22Rv1 (cell line): ENCODE results near the gene ZYG11B.
A peak's percentile ranks its signal among the peaks of the same experiment; 100 is the strongest.
"Not testable (repeated sequence)": the region's sequence is repeated elsewhere in the genome, so short reads cannot be mapped to it uniquely, and the experiment has no call there.

Source experiments
- H3K27ac ChIP-seq: fragments of 450-650 bp; 2 replicates; pipeline ENCODE4 v1.5.1; 2017
- ZFX ChIP-seq: fragments of 450-650 bp; IDR thresholded peaks from 2 replicates; pipeline ENCODE4 v1.6.1; 2017; ENCODE audit warnings: antibody characterized with exemption, borderline replicate concordance
- TF ChIP-seq, protein P1 (sequence below): fragments of 450-650 bp; IDR thresholded peaks from 2 replicates; pipeline ENCODE4 v1.5.1; 2017; ENCODE audit warnings: mild to moderate bottlenecking

The ZYG11B gene

DNA sequence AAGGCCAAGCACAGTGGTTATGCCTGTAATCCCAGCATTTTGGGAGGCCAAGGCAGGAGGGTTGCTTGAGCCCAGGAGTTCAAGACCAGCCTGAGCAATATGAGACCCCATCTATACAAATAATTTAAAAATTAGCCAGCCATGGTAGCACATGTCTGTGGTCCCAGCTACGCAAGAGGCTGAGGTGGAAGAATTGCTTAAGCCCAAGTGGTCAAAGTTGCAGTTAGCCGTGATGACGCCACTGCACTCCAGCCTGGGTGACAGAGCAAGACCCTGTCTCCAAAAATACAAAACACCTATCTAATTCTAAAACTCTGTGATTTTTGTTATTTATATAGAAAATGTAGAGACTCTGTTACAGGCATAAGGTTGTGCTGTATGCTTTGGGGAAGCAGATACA lies 72.1 kb downstream of the ZYG11B start:
- TF ChIP-seq, protein P1, sequence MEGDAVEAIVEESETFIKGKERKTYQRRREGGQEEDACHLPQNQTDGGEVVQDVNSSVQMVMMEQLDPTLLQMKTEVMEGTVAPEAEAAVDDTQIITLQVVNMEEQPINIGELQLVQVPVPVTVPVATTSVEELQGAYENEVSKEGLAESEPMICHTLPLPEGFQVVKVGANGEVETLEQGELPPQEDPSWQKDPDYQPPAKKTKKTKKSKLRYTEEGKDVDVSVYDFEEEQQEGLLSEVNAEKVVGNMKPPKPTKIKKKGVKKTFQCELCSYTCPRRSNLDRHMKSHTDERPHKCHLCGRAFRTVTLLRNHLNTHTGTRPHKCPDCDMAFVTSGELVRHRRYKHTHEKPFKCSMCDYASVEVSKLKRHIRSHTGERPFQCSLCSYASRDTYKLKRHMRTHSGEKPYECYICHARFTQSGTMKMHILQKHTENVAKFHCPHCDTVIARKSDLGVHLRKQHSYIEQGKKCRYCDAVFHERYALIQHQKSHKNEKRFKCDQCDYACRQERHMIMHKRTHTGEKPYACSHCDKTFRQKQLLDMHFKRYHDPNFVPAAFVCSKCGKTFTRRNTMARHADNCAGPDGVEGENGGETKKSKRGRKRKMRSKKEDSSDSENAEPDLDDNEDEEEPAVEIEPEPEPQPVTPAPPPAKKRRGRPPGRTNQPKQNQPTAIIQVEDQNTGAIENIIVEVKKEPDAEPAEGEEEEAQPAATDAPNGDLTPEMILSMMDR, result no peak
- no peak for TF ChIP-seq ZFX
- H3K27ac ChIP-seq, result no peak overlapping the region

DNA sequence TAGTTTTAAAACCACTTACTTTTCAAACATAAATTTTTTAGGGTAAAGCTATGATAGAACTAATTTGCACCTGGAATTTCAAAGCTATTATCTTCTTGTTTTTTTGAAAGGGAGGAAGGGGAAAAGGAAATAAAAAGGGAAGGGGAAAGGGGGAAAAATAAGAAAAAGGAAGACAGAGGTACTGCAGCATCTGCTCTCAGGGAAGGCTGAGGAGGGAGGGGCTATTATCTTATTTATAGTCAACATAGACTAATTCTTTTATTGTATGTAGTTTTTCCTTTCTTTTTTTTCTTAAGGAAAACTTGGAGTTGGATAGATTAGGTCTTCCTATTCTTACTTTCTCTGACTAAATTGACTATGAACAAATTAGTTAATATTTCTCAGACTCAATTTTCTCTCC lies 74.8 kb downstream of the ZYG11B start:
- no peak overlapping the region for H3K27ac ChIP-seq
- TF ChIP-seq ZFX, result no peak

DNA sequence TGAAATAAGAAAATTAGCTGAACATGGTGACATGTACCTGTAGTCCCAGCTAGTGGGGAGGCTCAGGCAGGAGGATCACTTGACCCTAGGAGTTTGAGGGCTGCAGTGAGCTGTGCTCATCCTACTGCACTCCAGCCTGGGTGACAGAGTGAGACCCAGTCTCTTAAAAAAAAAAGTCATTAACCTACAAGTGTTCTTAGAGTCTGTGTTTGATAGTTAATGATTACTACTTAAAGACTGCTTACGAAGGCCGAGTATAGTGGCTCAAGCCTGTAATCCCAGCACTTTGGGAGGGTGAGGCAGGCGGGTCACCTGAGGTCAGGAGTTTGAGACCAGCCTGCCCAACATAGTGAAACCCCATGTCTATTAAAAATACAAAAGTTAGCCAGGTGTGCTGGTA lies 77.8 kb downstream of the ZYG11B start:
- not testable (repeated sequence) for H3K27ac ChIP-seq

DNA sequence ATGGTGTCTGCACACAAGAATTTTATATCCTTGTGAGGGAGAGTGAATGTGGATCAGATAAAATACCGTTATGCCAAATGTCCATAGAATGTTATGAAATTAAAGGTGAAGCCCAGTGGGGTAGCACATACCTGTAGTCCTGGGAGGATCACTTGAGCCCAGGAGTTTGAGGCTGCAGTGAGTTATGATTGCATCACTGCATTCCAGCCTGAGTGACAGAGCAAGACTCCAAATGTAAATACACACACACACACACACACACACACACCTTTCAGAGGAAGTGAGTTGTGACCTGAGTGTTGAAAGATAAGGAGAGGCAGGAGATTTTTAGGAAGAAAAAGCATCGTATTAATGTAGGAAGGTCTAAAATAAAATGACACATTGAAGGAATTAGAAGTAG lies 88.2 kb downstream of the ZYG11B start:
- no peak for TF ChIP-seq ZFX
- TF ChIP-seq, protein P1, result no peak
- H3K27ac ChIP-seq, result no peak overlapping the region

DNA sequence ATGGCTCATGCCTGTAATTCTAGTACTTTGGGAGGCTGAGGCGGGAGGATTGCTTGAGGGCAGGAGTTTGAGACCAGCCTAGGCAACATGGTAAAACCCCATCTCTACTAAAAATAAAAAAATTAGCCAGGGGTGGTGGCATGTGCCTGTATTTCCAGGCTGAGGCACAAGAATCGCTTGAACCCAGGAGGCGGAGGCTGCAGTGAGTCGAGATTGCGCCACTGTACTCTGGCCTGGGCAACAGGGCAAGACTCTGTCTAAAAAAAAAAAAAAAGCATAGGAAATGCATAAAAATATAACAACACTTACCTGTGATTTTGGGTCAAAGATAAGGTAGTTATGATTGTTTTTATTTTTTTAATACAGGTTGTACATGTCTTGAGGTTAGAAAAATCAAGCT lies 94.6 kb downstream of the ZYG11B start:
- H3K27ac ChIP-seq, result not testable (repeated sequence)

DNA sequence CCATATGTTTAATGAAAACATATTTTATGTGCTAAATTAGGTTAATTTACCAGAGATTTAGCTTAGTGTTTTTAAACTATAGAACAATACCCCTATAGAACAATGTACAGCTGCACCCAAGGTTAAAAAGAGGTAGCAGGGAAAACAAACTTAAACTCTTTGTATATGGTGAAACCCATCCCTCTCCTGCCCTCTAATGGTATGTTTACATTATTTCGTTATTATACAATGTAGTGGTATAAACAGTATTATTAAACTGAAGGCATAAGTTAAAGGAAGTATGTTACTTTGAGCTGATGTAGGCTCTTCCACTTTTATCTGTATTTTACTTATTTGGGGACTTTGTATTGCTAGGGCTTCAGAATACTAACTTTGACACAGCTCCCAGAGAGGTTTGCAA lies 99.6 kb downstream of the ZYG11B start:
- no peak for TF ChIP-seq ZFX
- TF ChIP-seq, protein P1, result peak; percentile 53
- H3K27ac ChIP-seq, result no peak overlapping the region

DNA sequence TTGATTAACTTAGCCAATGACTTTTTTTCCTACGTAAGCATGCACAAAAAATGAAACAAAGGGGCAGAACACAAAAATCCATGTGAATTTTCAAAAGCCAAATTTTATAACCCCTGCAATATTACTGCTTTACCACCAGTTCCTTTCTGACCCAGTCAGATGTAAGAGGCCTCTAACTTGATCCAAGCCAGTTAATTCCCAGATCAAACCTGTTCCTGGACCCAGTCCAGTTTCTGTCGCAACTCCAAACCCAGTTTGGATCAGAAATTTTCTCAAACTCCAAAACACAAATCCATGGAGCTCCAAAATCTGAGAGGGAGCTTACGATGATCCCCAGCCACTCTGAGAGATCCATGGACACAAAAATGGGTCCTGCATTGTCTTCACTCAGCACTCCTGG lies 108.5 kb downstream of the ZYG11B start:
- TF ChIP-seq ZFX, result no peak
- H3K27ac ChIP-seq, result no peak overlapping the region

DNA sequence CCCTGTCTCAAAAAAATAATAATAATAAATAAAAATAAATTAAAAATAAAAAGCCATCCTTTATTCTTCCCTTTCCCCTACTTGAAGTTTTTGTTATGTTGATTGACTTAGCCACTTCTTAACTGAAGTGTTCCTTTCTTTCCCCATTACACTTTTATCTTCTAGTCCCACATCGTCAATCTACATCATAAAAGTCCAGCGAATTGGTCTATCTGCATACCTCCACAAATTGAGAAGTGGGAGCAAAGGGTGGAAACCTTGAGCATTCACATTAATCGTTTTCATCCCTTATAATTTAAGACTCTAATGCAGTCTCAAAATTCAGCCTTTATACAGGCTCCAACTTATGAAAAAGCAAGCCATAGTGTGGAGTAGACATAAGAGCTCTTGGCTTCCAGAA lies 109.8 kb downstream of the ZYG11B start:
- H3K27ac ChIP-seq, result no peak overlapping the region
- TF ChIP-seq, protein P1, result no peak
- TF ChIP-seq ZFX, result no peak

DNA sequence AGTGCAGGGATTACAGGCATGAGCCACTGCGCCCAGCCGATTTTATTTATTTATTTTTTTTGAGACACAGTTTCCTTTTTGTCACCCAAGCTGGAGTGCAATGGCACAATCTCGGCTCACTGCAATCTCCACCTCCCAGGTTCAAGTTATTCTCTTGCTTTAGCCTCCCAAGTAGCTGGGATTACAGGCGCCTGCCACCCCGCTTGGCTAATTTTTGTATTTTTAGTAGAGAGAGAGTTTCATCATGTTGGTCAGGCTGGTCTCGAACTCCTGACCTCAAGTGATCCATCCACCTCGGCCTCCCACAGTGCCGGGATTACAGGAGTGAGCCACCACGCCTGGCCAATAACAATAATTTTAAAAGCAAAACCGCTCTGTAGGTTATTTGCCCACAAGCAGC lies 112.9 kb downstream of the ZYG11B start:
- not testable (repeated sequence) for H3K27ac ChIP-seq

DNA sequence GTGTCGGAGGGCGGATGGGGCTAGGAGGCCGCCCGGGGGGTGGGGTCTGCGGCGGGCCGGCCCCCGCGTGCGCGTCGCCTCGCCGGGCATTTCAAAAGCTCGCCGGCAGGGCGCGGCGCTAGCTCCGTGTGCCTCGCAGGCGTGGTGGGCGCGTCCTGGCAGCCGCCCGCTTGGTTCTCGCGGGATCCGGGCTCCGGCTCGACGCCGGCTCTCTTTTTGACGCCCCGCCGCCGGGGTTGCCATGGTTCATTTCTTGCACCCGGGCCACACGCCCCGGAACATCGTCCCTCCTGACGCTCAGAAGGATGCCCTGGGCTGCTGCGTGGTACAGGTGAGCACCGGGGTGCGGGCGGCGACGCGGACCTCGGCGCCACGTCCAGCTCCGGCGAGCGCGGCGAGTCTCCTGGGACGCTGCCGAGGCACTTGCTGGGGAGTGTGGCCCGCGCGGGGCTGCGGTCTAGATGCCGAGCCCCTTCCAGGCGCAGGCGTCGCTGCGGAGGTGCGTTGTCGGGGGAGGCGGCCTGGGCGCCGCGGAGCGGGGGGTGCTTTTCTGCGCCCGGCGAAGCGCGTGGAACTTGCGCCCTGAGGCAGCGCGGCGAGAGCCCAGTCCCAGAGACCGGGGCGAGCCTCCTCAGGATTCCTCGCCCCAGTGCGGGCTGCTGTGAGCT lies 116.5 kb downstream of the ZYG11B start, which contains the start of gene ZYG11A:
Gene ZYG11A, plus strand, starts transcription at position 118 of the 668 bp plus-strand sequence. Its CDS starts 124 bp downstream, at position 242.
- no peak for TF ChIP-seq ZFX
- TF ChIP-seq, protein P1, result peak; percentile 38
- H3K27ac ChIP-seq, result no peak within 1 kb of the TSS

DNA sequence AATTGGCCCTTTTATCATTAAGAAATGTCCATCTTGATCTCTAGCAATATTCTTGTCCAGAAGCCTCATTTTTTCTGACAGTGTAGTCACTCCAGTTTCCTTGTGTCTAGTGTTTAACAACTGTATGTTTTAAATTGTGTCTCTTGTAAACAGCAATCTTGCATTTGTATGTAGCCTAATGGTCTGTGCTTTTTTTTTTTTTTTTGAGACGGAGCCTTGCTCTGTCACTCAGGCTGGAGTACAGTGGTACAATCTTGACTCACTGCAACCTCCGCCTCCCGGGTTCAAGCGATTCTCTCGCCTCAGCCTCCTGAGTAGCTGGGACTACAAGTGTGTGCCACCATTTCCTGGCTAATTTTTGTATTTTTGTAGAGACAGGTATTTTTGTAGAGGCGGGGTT lies 118.9 kb downstream of the ZYG11B start:
- H3K27ac ChIP-seq, result not testable (repeated sequence)
